Measurements from ENCODE around the gene ELL.

The ELL gene

GRCh38 chr19:18433735-18434398 lies 88.0 kb downstream of the ELL start:
- peak; percentile 50 for DNase-seq (ENCODE audit: low spot score)

DNA sequence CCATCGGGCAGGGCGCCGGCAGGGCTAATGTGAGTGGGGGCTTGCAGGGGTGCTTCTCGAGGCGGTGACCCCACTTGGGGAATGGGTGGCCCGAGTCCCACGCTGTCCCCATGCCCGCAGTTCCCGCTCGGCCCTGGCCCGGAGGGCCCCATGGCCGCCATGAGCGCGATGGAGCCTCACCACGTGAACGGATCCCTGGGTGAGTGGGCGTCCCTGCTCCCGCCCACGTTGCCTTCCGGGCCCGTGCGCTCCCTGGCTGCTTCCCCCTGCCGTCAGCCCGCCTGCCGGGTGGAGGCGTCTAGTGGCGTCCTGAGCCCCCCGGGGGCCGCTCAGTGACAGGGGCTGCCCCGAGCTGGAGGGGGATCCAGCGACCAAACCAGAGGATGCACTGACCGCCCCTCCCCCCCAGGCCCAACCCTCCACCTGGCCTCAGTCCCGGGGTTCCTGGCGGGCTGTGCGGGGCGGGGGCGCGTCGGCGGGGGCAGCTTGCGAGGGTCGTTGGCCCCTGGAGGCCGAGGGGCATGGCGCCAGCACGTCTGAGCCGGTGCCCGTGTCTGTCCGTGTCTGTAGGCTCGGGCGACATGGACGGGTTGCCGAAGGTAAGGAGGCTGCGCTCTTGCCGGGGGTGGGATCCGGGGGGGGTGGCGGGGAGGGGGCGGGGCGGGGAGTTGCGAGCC lies 88.7 kb downstream of the ELL start:
- DNase-seq (ENCODE audit: low spot score), result peak; percentile 32

- no peak for DNase-seq (ENCODE audit: low spot score)
Observed at GRCh38 chr19:18432275-18433014, 89.4 kb downstream of the ELL start.

DNA sequence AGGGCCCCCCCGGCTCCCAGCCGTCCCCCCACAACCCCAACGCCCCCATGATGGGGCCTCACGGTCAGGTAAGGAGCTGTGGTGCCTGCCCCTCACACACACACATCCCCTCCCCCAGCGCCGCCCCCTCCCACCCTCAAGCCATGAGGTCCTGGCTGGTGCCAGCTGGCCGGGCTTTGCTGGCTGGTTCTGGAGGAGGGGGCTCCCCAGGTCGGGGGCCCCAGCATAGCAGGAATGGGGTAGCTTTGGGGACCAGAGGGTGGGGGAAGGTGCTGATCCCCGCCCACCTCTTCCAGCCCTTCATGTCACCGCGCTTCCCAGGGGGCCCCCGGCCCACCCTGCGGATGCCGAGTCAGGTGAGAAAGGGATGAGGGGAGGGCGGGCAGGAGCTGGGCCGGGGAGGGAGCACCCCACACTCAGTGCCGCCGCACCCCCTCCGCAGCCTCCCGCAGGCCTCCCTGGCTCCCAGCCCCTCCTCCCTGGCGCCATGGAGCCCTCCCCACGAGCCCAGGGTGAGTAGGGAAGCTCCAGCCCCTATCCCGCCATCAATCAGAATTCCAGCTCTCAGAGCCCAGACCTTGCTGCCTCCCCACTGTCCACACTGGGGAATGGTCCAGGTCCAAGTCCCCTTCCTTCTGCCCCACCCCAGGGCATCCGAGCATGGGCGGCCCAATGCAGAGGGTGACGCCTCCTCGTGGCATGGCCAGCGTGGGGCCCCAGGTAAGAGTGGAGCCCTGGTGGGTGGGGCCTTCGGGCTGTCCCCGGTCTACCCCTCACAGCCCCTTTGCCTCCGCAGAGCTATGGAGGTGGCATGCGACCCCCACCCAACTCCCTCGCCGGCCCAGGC lies 90.3 kb downstream of the ELL start:
- no peak for DNase-seq (ENCODE audit: low spot score)

DNA sequence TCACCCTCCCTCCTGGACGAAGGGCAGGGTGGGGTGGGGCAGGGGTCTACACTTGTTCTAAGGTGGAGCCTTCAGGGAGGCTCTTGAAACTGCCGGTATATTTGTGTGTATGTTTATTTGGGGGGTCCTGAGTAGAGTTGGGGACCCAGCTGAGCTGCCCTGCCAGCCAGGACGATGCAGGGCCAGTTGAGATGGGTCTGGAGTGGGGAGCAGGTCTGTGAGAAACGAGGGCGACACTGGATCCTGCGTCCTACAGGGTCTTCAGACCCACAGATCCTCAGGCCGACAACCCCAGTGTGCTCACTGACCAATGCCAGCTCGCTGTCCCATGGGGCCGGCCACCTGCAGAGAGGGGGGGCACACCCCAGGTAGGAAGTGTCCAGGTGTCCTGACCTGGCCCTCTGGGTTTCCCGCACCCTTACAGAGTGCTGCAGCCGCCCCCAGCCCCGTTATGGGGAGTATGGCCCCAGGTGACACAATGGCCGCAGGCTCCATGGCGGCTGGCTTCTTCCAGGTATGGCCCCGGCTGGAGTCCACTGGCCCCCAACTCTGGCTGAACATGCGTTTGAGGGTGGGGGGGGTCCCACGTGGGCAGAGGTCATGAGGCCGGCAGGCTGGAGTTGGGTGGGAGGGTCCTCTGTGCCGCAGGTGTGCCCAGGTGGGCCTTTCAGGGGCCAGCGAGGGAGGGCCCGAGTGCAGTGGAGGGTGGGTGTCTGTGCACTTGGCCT lies 91.3 kb downstream of the ELL start:
- no peak for DNase-seq (ENCODE audit: low spot score)

GRCh38 chr19:18429717-18430416 lies 92.0 kb downstream of the ELL start:
- DNase-seq (ENCODE audit: low spot score), result no peak

DNA sequence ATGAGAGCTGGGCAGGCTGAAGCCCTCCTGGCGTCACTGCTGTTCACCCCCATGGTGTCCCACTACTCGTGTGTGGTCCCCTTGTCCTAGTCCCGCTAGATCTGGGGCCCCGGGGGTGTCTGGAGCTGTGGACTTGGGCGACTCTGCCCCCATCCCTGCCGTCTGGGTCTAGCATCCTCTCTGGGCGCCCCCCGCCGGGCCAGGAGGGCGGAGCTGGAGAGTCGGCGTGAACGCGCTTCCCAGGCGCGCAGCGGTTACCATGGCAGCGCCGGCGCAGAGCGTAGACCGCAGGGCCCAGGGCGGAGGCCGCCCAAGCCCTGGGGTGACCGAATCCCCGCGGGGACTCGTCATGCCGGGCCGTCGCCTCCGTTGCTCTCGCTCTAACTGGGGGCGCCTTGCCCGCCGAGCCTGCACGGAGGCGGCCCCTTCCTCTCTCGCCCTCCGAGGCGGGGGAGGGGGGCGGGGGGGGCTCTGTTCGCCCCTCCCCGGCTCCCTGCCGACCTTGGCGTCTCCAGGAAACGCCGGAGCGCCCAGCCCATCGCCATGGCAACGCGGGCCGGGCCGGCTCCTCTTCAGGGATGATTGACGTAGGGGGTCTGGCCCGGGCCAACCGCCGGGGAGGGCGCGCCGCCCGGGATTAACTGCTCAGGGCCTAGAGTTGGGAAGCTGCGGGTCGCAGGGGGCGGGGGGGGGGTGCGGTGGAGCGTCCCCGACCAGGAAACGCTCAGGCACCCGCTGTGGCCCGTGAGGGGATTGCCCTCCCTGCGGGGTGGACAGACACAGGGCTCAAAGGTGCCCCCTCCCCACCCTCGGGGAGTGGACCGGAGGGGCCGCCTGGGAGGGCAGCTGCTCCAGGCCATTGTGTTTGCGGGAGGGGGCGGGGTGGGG lies 92.8 kb downstream of the ELL start:
- peak; percentile 95 for DNase-seq (ENCODE audit: low spot score)

GRCh38 chr19:18428173-18428786 lies 93.6 kb downstream of the ELL start:
- DNase-seq (ENCODE audit: low spot score), result no peak

- no peak for DNase-seq (ENCODE audit: low spot score)
Observed at GRCh38 chr19:18427743-18428113, 94.1 kb downstream of the ELL start.

- no peak for DNase-seq (ENCODE audit: low spot score)
Observed at GRCh38 chr19:18427080-18427742, 94.7 kb downstream of the ELL start.

DNA sequence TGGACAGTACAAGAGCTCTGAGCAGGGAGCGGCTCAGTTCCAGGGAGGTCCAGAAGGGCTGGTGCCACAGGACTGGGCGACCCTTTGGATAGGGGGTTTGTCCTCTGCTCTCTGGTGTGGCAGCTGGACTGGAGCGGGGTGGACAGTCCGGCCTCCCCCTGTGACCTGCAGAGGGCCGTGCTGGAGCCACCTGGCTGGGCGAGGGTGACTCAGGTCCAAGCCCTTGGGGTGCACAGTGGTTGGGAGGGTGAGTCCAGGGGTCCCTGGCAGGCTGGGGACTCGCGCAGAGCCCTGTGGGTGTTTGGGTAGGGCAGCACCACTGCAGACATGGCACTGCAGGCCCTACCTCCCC lies 95.5 kb downstream of the ELL start:
- DNase-seq (ENCODE audit: low spot score), result no peak

DNA sequence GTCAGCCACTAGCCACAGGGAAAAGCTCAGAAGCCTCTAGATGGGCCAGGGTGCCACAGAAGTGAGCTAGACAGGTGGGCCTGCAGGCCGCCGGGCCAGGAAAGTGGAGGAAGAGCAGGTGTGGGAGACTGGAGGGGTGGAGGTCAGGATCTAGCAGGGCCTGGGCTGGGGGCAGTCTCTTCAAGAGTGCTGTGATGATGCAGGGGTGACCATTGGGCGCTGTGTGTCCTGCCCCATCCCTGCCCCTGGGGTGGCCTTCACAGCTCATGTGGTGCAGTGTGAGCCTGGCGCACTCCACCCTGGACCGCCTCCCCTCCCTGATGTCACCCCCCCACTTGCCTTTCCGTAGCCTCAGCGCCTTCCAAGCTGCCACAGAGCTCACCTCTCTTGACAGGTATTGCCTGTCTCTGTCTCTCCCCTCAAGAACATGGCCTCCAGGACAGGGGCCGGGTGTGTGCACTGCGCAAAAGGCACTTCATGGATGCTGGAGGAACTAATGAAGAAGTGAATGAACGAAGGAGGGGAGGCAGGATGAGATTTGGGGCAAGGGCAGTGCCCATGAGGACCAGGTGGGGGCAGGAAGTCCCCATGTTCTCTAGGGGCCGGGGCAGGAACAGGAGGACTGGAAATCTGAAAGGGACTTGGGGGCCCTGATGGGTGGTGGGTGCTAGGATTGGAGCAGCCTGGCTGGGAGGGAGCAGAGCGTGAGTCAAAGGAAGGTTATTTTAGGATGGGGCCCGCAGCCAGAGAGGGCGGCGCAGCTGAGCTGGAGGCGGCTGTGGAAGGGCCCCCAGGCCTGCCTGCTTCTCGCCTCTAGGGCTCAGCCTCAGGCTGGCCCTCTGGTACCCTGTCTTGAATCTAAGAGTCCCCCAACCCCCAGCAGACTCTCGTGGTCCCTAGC lies 96.1 kb downstream of the ELL start:
- no peak for DNase-seq (ENCODE audit: low spot score)

DNA sequence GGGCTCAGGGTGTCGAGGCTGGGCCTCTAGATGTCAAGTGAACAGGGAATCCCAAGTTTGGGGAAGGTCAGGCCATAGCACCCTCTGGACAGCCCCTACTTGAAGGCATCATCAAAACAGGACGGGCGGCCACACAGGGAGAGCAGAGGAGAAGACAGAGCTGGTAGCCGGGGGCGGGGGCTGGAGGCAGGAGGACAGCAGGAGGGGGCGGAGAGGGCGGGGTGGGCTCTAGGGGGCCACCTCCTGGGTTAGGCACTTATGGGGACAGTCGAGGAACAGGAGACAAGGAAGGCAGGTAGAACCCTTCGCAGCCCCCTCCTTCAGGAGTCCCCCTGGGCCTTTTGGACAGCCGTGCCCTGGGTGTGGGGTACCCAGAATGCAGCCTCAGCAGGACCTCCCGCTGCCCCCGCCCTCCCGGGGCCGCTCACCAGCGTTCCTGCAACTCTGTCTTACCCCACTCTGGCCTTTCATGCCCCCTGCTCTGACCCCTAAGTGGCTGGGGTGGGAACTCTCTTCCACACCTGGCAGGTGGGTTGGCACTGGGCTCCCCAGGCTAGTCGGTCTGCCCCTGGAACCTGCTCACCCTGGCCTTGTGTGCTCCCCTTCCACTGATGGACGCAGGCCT lies 96.9 kb downstream of the ELL start:
- DNase-seq (ENCODE audit: low spot score), result no peak

DNA sequence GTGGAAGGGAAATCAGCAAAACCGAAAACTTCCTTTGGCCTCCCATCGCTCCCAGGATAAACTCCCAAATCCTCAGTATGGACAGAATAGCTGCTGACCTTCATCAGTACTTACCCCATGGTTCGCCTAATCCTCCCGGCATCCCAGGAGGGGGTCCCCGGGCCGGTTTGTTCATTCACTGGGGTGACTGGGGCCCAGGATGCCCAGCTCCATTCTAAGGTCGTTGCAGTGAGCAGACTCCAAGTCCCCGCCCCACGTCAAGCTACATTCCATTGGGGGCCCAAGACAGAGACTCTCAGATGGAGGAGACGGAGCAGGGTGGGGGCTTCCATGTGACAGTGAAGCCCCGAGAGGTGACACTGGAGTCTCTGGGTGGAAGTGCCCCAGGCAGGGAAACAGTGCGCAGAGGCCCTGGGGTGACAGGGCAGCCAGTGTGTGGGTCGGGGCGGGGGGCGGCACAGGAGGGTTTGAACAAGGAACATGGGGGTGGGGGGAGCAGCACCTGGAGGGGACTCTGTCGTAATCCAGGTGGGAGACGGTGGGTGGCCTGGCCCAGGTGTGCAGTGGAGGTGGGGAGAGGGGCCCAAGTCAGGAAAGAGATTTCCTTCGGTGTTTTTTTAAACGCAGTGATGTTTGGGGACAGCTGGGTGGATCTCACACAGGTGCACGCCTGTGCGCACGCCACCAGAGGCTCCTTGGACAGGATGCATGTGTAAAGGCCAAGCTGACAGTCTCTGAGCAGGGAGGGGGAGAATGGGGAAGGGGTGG lies 97.6 kb downstream of the ELL start:
- DNase-seq (ENCODE audit: low spot score), result no peak

GRCh38 chr19:18423258-18424020 lies 98.4 kb downstream of the ELL start:
- DNase-seq (ENCODE audit: low spot score), result no peak
